ENCODE results near the gene PPP1R14C.
"Not testable (repeated sequence)": the region's sequence is repeated elsewhere in the genome, so short reads cannot be mapped to it uniquely, and the experiment has no call there.

Gene PPP1R14C, protein sequence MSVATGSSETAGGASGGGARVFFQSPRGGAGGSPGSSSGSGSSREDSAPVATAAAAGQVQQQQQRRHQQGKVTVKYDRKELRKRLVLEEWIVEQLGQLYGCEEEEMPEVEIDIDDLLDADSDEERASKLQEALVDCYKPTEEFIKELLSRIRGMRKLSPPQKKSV

DNA sequence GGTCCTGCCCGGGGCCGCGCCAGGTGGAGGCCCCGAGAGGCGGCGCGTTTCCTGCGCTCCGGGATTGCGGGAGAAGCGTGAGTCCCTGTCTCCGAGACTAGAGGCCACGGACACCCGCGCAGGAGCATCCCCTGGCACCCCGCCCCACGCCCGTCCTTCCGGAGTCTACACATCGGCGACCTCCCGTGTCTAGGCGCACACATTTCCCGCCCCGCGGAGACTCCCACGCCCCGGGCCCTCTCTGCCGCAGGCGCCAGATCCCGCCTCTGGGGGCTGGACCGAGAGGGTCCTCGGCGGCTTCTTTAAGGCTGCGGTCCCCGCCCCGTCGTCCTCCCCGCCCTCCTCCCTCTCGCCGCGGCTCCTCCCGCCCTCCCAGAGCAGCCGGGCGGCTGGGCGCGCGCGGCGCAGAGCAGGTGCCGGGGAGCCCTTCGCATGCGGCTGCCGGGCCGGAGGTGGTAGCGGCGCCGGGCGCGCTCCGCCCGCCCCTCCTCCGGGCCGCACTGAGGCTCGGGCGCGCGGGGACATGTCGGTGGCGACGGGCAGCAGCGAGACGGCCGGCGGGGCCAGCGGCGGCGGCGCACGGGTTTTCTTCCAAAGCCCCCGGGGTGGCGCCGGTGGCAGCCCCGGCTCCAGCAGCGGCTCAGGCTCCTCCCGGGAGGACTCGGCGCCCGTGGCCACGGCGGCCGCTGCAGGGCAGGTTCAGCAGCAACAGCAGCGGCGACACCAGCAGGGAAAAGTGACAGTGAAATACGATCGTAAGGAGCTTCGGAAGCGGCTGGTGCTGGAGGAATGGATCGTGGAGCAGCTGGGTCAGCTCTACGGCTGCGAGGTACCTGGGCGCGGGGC is at the start of gene PPP1R14C:
Gene PPP1R14C, plus strand, starts transcription at position 375 of the 846 bp plus-strand sequence. Its CDS starts 149 bp downstream, at position 524.
- no peak for DNase-seq (ENCODE audit: low read depth)

DNA sequence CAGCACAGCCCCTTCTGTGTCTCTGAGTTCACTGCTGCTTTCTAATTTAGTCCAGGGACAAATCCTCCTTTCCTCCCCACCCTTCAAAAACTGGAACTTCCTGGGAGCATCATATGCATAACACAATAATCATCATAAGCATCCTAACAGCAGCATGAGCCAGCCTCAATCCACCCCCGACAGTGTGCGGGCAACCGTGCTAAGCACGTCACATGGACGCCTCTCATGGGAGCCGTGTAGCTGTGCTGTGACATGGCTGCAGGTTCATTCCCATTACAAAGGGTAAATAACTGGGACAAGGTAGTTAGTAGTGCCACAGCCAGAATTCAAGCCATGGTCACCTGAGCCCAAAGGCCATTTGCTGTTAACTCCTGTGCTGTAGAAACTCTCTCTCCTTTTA is 49.4 kb upstream of the PPP1R14C start:
- no peak for DNase-seq (ENCODE audit: low read depth)

DNA sequence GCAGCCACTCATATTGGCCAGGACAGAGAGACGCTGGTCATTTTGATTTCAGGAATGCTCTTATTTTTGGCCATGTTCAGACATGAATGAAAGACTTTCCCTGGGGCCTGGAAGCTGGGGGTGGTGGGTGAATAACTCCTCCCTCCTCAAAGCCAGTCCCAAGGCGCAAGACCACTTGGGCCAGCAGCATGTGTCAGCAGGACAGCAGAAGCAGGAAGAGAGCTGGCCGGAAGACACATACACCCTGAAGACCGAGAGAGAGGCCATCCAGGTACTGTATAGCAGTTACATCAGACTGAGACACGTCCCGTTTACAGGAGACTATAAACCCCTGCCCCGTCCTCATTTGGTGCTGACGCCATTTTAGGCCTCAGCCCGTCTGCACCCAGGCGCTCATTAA is 44.7 kb upstream of the PPP1R14C start:
- DNase-seq (ENCODE audit: low read depth) = no peak

- DNase-seq (ENCODE audit: low read depth) = no peak
Measured at GRCh38 chr6:150099546-150099945, 43.3 kb upstream of the PPP1R14C start.

DNA sequence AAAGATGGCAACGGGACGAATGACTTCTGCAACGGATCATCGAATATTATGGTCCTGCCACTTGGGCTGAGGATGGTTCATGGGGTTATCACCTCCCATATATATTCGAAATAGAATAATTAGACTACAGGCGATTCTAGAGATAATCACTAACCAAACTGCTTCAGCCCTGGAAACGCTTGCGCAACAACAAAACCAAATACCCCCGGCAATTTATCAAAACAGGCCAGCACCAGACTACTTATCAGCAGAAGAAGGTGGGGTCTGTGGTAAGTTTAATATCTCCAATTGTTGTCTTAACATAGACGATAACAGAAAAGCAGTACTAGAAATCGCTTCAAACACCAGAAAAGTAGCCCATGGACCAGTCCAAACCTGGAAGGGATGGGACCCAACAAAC is 42.9 kb upstream of the PPP1R14C start:
- no peak for DNase-seq (ENCODE audit: low read depth)

- no peak for DNase-seq (ENCODE audit: low read depth)
Measured at GRCh38 chr6:150100745-150101144, 42.1 kb upstream of the PPP1R14C start.

DNA sequence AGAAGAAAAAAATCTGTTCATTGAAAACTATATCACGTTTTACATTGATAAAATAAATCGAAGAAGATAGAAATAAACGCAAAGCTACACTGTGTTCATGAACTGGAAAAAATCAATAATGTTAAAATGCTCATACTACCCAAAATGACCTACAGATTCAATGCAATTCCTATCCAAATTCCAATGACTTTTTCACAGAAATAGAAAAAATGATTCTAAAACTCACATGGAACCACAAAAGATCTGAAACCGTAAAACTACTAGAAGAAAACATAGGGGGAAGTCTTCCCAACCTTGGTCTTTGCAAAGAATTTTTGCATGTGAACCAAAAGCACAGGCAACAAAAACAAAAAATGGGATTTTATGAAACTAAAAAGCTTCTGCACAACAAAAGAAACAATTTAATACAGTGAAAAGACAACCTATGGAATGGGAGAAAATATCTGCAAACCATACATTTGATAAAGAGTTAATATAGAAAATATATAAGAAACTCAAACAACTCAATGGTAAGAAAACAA is 40.0 kb upstream of the PPP1R14C start:
- DNase-seq (ENCODE audit: low read depth) = no peak

DNA sequence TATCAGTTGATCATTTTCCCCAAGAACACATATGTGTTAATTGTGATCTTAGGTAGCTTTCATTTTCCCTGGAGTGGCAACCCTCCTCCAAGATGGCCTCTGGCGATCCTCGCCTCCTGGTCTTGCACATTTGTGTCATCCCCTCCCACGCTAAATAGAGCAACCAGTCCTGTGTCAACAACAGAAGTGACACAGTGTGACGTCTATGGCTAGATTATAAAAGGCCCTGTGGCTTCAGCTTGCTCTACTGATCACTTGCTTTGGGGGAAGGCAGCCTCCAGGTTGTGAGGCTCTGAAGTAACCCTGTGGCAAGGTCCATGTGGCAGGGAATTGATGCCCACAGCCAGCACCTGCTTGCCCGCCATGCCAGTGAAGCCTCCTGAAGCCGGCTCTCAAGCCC is 30.6 kb upstream of the PPP1R14C start:
- no peak for DNase-seq (ENCODE audit: low read depth)

DNA sequence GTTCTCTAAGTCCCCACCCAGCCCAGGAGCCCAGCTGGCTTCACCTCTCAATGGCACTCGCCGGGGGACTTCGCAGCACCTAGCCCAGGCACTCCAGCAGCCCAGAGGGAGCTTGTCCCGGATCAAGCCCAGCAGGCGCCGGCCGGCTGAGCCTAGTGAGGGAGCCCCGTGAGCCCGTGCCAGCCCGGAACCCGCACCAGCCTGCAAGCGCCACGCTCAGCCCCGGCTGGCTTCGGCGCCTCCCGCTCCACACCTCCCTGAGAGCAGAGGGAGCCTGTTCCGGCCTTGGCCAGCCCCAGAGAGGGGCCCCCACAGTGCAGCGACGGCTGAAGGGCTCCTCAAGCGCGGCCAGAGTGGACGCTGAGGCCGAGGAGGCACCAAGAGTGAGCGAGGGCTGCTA is 27.1 kb upstream of the PPP1R14C start:
- no peak for DNase-seq (ENCODE audit: low read depth)

DNA sequence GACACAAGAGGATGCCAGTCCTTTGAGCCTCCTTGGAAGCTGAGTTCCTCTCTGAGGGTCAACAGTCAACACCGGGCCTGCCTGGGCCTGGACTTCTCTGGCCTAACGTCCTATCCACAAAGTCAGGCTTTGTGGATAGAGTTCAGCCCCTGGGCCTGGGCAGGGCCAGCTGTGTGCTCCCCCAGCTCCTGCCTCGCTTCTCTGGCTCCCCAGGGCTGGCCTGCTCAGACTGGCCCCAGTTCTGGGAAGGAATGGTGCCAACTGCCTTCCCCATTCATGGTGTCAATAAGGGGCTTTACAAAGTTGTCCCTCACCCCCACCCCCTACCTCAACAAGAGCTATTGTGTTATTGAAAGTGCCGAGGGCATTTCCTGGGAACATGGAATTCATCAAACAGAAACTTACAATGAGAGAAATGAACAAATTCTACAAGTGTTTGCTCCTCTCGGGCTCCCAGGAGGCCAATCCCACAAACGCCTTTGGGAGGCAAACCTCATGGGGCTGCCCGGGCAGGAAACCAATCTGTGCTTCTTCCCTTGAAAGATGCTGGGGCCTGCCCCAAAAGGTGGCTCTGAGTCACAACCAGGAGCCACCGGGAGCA is 26.5 kb upstream of the PPP1R14C start:
- no peak for DNase-seq (ENCODE audit: low read depth)

GRCh38 chr6:150118203-150118602 is 24.6 kb upstream of the PPP1R14C start:
- DNase-seq (ENCODE audit: low read depth) = no peak

DNA sequence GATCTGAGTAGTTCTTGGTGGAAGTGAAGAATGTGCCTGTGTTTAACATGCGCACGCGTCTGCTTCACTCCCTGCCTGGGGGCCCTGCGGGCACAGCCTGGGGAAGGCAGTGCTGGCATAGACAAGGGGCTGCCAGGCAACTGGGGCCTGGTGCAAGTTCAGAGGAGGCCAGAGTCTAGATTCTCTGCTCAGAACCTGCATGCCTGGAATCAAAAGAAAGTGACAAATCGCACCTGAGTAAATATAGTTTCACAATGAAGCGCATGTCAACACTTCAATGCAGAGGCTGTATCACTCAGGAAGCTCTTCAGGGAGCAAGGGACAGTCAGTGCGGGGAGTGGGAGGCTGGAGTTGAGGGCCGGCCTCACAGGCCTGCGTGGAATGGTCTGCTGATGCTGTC is 24.2 kb upstream of the PPP1R14C start:
- DNase-seq (ENCODE audit: low read depth) = no peak

GRCh38 chr6:150119173-150119572 is 23.7 kb upstream of the PPP1R14C start:
- DNase-seq (ENCODE audit: low read depth) = no peak

DNA sequence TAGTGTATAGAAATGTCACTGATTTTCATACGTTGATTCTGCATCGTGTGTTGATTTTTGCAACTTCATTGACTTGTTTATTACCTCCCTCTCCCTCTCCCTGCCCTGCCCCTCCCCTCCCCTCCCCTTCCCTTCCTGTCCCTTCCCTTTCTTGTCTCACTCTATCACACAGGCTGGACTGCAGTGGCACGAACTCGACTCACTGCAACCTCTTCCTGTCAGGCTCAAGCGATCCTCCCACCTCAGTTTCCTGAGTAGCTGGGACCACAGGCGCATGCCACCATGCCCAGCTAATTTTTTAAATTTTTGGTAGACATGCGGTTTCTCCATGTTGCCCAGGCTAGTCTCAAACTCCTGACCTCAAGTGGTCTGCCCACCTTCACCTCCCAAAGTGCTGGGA is 19.2 kb upstream of the PPP1R14C start:
- DNase-seq (ENCODE audit: low read depth) = no peak

DNA sequence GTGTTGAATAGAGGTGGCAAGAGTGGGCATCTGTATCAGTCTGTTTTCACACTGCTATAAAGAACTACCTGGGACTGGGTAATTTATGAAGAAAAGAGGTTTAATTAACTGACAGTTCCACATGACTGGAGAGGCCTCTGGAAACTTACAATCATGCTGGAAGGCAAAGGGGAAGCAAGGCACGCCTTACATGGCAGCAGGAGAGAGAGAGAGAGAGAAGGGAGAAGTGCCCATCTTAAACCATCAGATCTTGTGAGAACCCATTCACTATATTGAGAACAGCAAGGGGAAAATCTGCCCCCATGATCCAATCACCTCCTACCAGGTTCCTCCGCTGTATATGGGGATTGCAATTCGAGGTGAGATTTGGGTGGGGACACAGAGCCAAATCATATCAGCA is 18.6 kb upstream of the PPP1R14C start:
- DNase-seq (ENCODE audit: low read depth) = no peak

DNA sequence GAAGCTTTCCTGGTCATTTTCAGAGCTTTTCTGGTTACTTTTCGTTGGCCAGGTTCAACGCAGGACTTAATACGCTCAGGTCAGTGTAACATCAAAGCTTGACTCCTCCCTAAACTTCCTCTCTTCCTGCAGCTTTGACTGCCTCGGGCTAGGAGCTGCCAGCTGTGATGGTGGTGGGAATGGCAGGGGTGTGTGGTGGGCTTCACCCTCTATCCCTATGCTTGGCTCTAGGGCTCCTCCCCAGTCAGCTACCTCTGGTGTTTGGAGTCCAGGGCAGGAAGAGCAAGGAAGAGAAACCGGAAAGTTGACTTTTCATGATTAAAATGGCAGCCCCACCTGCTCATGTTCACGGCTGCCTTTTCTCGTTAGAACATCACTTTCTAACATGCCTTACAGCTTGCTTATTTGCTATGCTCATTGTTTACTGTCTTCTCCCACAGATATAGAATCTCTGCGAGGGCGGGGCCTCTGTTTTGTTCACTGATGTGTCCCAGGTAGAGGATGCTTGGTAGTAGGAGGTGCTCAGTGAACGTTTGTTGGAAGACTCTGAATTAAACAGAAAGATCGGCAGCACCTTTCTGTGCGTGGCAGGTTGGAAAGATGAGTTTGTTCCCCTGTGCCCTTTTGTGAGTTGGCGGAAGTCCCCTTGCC is 16.1 kb upstream of the PPP1R14C start:
- no peak for DNase-seq (ENCODE audit: low read depth)

DNA sequence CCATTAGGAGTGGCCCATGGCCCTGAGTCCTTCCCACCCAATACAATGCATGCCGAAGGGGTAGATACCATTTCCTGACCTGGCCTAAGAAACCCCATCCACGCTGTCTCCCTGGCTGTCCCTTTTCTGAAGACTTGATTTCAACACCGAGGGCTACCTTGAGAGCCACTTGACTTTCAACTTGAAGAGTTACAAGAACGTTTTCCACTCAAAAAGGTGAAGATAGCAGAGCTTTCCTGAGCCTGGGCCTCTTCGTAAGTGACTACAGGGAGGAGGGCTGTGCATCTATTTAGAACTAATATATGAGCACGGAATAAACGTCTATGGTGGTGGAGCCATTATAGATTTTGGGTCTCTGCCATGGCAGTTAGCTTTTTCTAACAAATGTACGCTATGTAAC is 14.4 kb upstream of the PPP1R14C start:
- DNase-seq (ENCODE audit: low read depth) = no peak

DNA sequence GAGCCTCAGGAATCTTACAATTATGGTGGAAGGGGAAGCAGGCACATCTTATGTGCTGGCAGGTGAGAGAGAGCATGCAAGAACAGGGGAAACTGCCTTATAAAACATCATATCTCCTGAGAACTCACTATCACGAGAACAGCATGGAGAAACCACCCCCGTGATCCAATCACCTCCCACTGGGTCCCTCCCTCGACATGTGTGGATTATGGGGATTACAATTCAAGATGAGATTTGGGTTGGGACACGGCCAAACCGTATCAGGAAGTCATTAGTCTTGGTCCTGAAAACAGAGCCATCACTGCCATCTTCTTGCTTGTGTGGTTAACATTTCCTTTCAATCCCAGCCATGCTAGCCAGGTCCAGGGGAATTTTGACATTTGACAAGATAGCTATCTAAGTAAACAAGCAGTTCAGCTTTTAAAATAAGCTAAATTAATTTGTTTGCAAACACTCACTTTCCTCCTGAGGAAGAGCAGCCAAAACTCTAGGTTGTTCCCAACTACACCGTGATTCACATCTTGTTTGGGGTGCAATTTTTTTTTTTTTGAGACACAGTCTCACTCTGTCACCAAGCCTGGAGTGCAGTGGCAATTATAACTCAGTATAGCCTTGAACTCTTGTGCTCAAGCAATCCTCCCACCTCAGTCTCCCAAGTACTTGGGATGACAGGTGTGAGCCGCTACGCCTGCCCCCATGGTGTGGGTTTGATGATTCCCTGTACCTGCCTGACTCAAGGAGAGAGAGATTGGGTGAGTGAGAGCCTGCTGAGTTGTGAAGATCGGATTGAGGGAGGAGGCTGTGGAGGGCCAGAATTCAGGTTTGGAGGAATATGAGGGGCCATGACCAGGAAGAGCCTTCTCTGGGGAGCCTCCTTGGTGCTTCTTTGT is 13.0 kb upstream of the PPP1R14C start:
- DNase-seq (ENCODE audit: low read depth) = no peak

DNA sequence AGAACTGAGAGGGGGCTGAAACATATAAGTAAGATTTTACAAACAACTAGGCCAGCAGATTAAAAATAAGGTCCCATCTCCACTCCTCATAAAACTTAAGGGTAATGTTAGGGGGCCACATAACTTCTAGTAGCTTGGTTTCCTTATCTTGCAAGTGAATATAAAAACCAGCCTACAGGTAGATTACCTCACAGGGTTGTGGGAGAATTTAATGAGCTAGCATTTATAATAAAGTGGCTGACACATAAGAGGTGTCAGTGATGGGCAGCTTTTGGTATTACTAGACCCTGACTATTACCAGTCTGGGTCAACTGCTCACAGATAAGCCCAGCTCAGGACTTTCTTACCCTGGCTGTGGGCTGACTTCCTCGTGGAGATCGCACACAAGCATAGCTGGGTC is 9.2 kb upstream of the PPP1R14C start:
- DNase-seq (ENCODE audit: low read depth) = no peak

DNA sequence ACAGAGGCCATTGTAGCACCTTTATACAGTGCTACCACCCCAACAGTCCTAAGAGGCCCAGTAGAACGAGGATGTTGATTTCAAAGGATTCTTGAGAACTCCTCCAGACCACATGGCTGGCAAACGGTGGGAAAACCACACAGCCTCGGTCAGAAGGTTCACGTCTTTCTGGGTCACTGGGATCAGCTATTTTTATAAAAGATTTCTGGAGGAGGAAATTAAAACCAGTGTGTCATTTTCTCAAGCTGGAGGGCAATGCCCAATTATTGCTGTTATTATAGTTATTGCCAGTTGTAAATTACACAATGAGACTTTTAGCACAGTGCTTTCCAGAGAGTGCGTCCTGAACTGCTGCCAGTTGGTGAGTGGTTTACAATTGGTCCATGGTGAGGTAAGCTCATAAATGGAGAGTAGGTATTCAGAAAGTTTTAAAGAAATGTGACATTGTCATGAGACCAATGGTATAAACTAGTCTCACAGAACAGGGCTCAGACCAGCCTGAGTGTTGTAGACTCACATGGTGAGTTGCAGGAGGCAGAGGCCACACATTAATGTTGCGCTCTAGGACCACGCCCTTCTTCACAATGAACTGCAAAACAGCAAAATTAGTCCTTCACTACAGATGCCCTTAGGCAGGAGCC is 8.4 kb upstream of the PPP1R14C start:
- DNase-seq (ENCODE audit: low read depth) = no peak

- not testable (repeated sequence) for DNase-seq (ENCODE audit: low read depth)
Measured at GRCh38 chr6:150137711-150138110, 5.1 kb upstream of the PPP1R14C start.
